K562 (cell line): ENCODE data around the gene GBF1. TPM values are rescaled to one million over a fixed set of nuclear protein-coding genes. Genes with fewer than 3 reads are reported as not detected.

Source experiments
- ATF7 ChIP-seq: fragments of 450-650 bp; IDR thresholded peaks from 2 replicates; pipeline ENCODE4 v1.7.1; 2014; ENCODE audit warnings: mild to moderate bottlenecking, moderate library complexity
- CBX1 ChIP-seq: sonication (generic); IDR thresholded peaks from 2 replicates; pipeline ENCODE4 v1.6.1; 2016; ENCODE audit warnings: antibody characterized with exemption, low read depth, mild to moderate bottlenecking
- CREM ChIP-seq: IDR thresholded peaks from 2 replicates; pipeline ENCODE4 v1.6.1; 2014; ENCODE audit warnings: antibody characterized with exemption, low read depth
- HDAC8 ChIP-seq: fragments of 450-650 bp; IDR thresholded peaks from 2 replicates; pipeline ENCODE4 v1.6.1; 2016; ENCODE audit warnings: mild to moderate bottlenecking, missing genetic modification characterization, moderate library complexity, missing compliant biosample characterization
- HNRNPH1 ChIP-seq: fragments of 200-400 bp; formaldehyde crosslinking; optimal IDR thresholded peaks from 2 replicates; pipeline ENCODE3; 2017; ENCODE audit warnings: low read depth, mild to moderate bottlenecking, low read length, moderate library complexity
- HNRNPLL ChIP-seq: fragments of 200-400 bp; formaldehyde crosslinking; IDR thresholded peaks from 2 replicates; pipeline ENCODE4 v1.6.1; 2017; ENCODE audit warnings: low read length, low read depth, mild to moderate bottlenecking; ENCODE audit not compliant: poor library complexity, severe bottlenecking
- ID3 ChIP-seq, 2 experiments: fragments of 250-450 bp in 1 of 2; fragments of 450-650 bp in 1 of 2; sonication (Bioruptor Pico) in 1 of 2; IDR thresholded peaks; 2 replicates each; pipeline versions ENCODE4 v1.6.1 to v1.8.0; 2016 to 2021; ENCODE audit warnings: mild to moderate bottlenecking in 2 of 2, moderate library complexity in 2 of 2, missing compliant biosample characterization in 1 of 2, missing genetic modification characterization in 1 of 2
- KAT8 ChIP-seq: fragments of 450-650 bp; IDR thresholded peaks from 2 replicates; pipeline ENCODE4 v1.6.1; 2016; ENCODE audit warnings: low read depth, mild to moderate bottlenecking
- NFIX ChIP-seq: fragments of 250-450 bp; sonication (Bioruptor Pico); IDR thresholded peaks from 2 replicates; pipeline ENCODE4 v1.4.0; 2020; ENCODE audit warnings: low read depth, mild to moderate bottlenecking, moderate library complexity
- NONO ChIP-seq, 2 experiments: fragments of 200-400 bp in 1 of 2; fragments of 450-650 bp in 1 of 2; formaldehyde crosslinking in 1 of 2; IDR thresholded peaks; 2 replicates each; pipeline ENCODE4 v1.6.1; 2017; ENCODE audit warnings: low read depth in 2 of 2, mild to moderate bottlenecking in 2 of 2, moderate library complexity in 2 of 2, low read length in 1 of 2
- PKNOX1 ChIP-seq: fragments of 450-650 bp; IDR thresholded peaks from 2 replicates; pipeline ENCODE4 v1.6.1; 2016
- PRDM10 ChIP-seq: fragments of 450-650 bp; IDR thresholded peaks from 2 replicates; pipeline ENCODE4 v1.6.1; 2018; ENCODE audit not compliant: partially characterized antibody
- RBM39 ChIP-seq: fragments of 200-400 bp; formaldehyde crosslinking; optimal IDR thresholded peaks from 2 replicates; pipeline ENCODE3; 2018; ENCODE audit warnings: low read depth, low read length
- RNF2 ChIP-seq: sonication (generic); IDR thresholded peaks from 2 replicates; pipeline ENCODE4 v1.6.1; 2016
- ZBTB12 ChIP-seq: fragments of 250-450 bp; sonication (Bioruptor Pico); IDR thresholded peaks from 2 replicates; pipeline ENCODE4 v1.4.0; 2020
- ZNF140 ChIP-seq: fragments of 250-450 bp; sonication (Bioruptor Pico); IDR thresholded peaks from 2 replicates; pipeline ENCODE4 v1.8.0; 2021; ENCODE audit warnings: moderate library complexity, mild to moderate bottlenecking, inconsistent platforms
- polyA plus RNA-seq, 8 experiments: library from polyadenylated mRNA; depleted of rRNA in 4 of 8; stranded (reverse) in 5 of 8; unstranded in 3 of 8; fragments of >200 nt; fragmentation: Nextera tagmentation in 2 of 8; fragmentation: Illumina TruSeq in 1 of 8; extraction: Ambion mirVana in 2 of 8; extraction: Trizol in 1 of 8; gene quantifications; 2 replicates each; pipeline versions ENCODE4 v1.2.1 to v1.2.3, GENCODE V29; 2011 to 2014; ENCODE audit warnings: inconsistent platforms in 1 of 8, missing spikeins in 1 of 8
- total RNA-seq, 7 experiments: library from RNA; depleted of rRNA in 6 of 7; stranded (reverse); fragments of >200 nt in 6 of 7; fragmentation: Illumina TruSeq in 2 of 7; extraction: Trizol in 2 of 7; gene quantifications; 2 replicates each; pipeline versions ENCODE4 v1.2.1 to v1.2.3, GENCODE V29; 2011 to 2021; ENCODE audit warnings: low replicate concordance in 1 of 7

Gene GBF1
- total and polyA plus RNA-seq, 9 of the 15 experiments (the other 6 are each of a cell fraction or from before 2014, with no cell fraction given), result 0.69 to 28.0 (median 10.3) TPM

GRCh38 chr10:102225646-102226541 lies 19.4 kb upstream of the GBF1 start, which contains the start of gene ELOVL3 (continued):
- TF ChIP-seq KAT8 (no peak), RNF2 (peak; percentile 82), NONO (IDR thresholded peaks at IDR 0.05; ENCODE audit: low read depth in 2 of 2, low read length in 1 of 2) (no peak), CBX1 (no peak), ATF7 (0 out of 2 replicates have a peak, but pooled peaks have one; percentile 27), HNRNPLL (peak; percentile 51), CREM (peak; percentile 44), ZBTB12 (CRISPR knock-in tag) (no peak), HNRNPH1 (no peak), HDAC8 (tag) (no peak), NFIX (CRISPR knock-in tag) (no peak), ZNF140 (CRISPR knock-in tag) (no peak), RBM39 (no peak), ID3 (CRISPR knock-in tag; IDR thresholded peaks at IDR 0.05) (no peak), ID3 (tag; IDR thresholded peaks at IDR 0.05) (peak; percentile 67; the same call in 1 of the 2 replicates), PKNOX1 (peak; percentile 49), PRDM10 (peak; percentile 39)
- TF ChIP-seq, all 486 proteins: peak for 47
